H9 (cell line): Measurements from ENCODE around the gene TTLL9. TPM values are rescaled to one million over a fixed set of nuclear protein-coding genes. Genes with fewer than 3 reads are reported as not detected.
A peak's percentile ranks its signal among the peaks of the same experiment; 100 is the strongest.
"Not testable (repeated sequence)": the region's sequence is repeated elsewhere in the genome, so short reads cannot be mapped to it uniquely, and the experiment has no call there.

Experiments
- DNase-seq: peaks from one replicate; pipeline ENCODE4 v3.0.0-alpha.2; 2017
- H2AFZ ChIP-seq: one replicate; pipeline ENCODE4 v1.6.1; 2013; ENCODE audit warnings: mild to moderate bottlenecking, low read length, control low read depth, moderate library complexity
- H2AK5ac ChIP-seq: 2 replicates; pipeline ENCODE4 v1.6.1; 2013; ENCODE audit warnings: low read length, control low read depth, mixed read lengths; ENCODE audit not compliant: insufficient read length
- H2BK120ac ChIP-seq: one replicate; pipeline ENCODE4 v1.6.1; 2013; ENCODE audit warnings: low read depth, mild to moderate bottlenecking, low read length, control low read depth, inconsistent platforms; ENCODE audit not compliant: poor library complexity, severe bottlenecking
- H2BK12ac ChIP-seq: 2 replicates; pipeline ENCODE4 v1.6.1; 2013; ENCODE audit warnings: low read length, control low read depth, mixed read lengths, low read depth; ENCODE audit not compliant: insufficient read length
- H2BK15ac ChIP-seq: 2 replicates; pipeline ENCODE4 v1.6.1; 2013; ENCODE audit warnings: low read depth, low read length, control low read depth
- H2BK20ac ChIP-seq: one replicate; pipeline ENCODE4 v1.6.1; 2013; ENCODE audit warnings: low read depth, mild to moderate bottlenecking, low read length, control low read depth, inconsistent platforms; ENCODE audit not compliant: poor library complexity, severe bottlenecking
- H2BK5ac ChIP-seq: 2 replicates; pipeline ENCODE4 v1.6.1; 2013; ENCODE audit warnings: low read length, control low read depth, mixed read lengths; ENCODE audit not compliant: insufficient read length
- H3K14ac ChIP-seq: 2 replicates; pipeline ENCODE4 v1.6.1; 2013; ENCODE audit warnings: low read length, control low read depth; ENCODE audit not compliant: insufficient read depth
- H3K18ac ChIP-seq: 2 replicates; pipeline ENCODE4 v1.6.1; 2013; ENCODE audit warnings: low read depth, mild to moderate bottlenecking, mixed read lengths, low read length, control low read depth; ENCODE audit not compliant: insufficient read length
- H3K23ac ChIP-seq: 2 replicates; pipeline ENCODE4 v1.6.1; 2013; ENCODE audit warnings: low read length, control low read depth, mixed read lengths, low read depth; ENCODE audit not compliant: insufficient read length
- H3K23me2 ChIP-seq: 2 replicates; pipeline ENCODE4 v1.6.1; 2013; ENCODE audit warnings: low read depth, mild to moderate bottlenecking, mixed read lengths, low read length, control low read depth; ENCODE audit not compliant: insufficient read length, poor library complexity, severe bottlenecking
- H3K27ac ChIP-seq: 2 replicates; pipeline ENCODE4 v1.5.1; 2013; ENCODE audit warnings: low read length, control low read depth, mixed read lengths, low read depth; ENCODE audit not compliant: insufficient read length
- H3K27me3 ChIP-seq: 2 replicates; pipeline ENCODE4 v1.6.1; 2013; ENCODE audit warnings: low read length, control low read depth, inconsistent platforms; ENCODE audit not compliant: insufficient read depth
- H3K4ac ChIP-seq: 2 replicates; pipeline ENCODE4 v1.6.1; 2013; ENCODE audit warnings: low read depth, mild to moderate bottlenecking, control low read depth, inconsistent platforms, low read length, moderate library complexity
- H3K4me1 ChIP-seq: 2 replicates; pipeline ENCODE4 v1.6.1; 2013; ENCODE audit warnings: low read length, control low read depth, inconsistent platforms; ENCODE audit not compliant: insufficient read depth
- H3K4me2 ChIP-seq: 2 replicates; pipeline ENCODE4 v1.6.1; 2013; ENCODE audit warnings: low read length, control low read depth, mixed read lengths; ENCODE audit not compliant: insufficient read length, insufficient read depth
- H3K56ac ChIP-seq: 2 replicates; pipeline ENCODE4 v1.6.1; 2013; ENCODE audit warnings: low read depth, mild to moderate bottlenecking, mixed read lengths, low read length, control low read depth; ENCODE audit not compliant: insufficient read length
- H3K79me1 ChIP-seq: 2 replicates; pipeline ENCODE4 v1.6.1; 2013; ENCODE audit warnings: low read depth, mild to moderate bottlenecking, moderate library complexity, low read length, control low read depth, inconsistent platforms; ENCODE audit not compliant: insufficient read depth, poor library complexity, severe bottlenecking
- H3K79me2 ChIP-seq: 2 replicates; pipeline ENCODE4 v1.6.1; 2013; ENCODE audit warnings: low read length, control low read depth, inconsistent platforms; ENCODE audit not compliant: insufficient read depth
- H3K9ac ChIP-seq: 2 replicates; pipeline ENCODE4 v1.6.1; 2013; ENCODE audit warnings: low read length, control low read depth, mixed read lengths; ENCODE audit not compliant: insufficient read length; ENCODE audit errors: extremely low read depth
- H3K9me3 ChIP-seq: one replicate; pipeline ENCODE4 v1.6.1; 2013; ENCODE audit warnings: low read depth, low read length, inconsistent platforms; ENCODE audit not compliant: control insufficient read depth
- H3T11ph ChIP-seq: one replicate; pipeline ENCODE4 v1.6.1; 2013; ENCODE audit warnings: mild to moderate bottlenecking, low read length, control low read depth, inconsistent platforms
- H4K20me1 ChIP-seq: one replicate; pipeline ENCODE4 v1.6.1; 2013; ENCODE audit not compliant: control insufficient read depth, insufficient read length, insufficient read depth
- H4K5ac ChIP-seq: 2 replicates; pipeline ENCODE4 v1.6.1; 2013; ENCODE audit warnings: low read depth, mild to moderate bottlenecking, mixed read lengths, low read length, control low read depth; ENCODE audit not compliant: insufficient read length
- H4K8ac ChIP-seq: replicated peaks from 2 replicates; pipeline ENCODE4 v1.6.1; 2013; ENCODE audit warnings: low read length, control low read depth, mixed read lengths, low read depth; ENCODE audit not compliant: insufficient read length
- H4K91ac ChIP-seq: 2 replicates; pipeline ENCODE4 v1.6.1; 2013; ENCODE audit warnings: low read depth, mild to moderate bottlenecking, moderate library complexity, mixed read lengths, low read length, control low read depth; ENCODE audit not compliant: insufficient read length
- H3K27ac Mint-ChIP-seq, 3 experiments: 2 replicates in 2 of 3; 3 replicates in 1 of 3; pipeline ENCODE4 v1.8.0; 2020 to 2021; ENCODE audit warnings: mixed read lengths in 3 of 3, mild to moderate bottlenecking in 1 of 3, moderate library complexity in 1 of 3
- H3K27me3 Mint-ChIP-seq: 2 replicates; pipeline ENCODE4 v1.8.0; 2021; ENCODE audit warnings: low read depth, mild to moderate bottlenecking, moderate library complexity, mixed read lengths
- H3K36me3 Mint-ChIP-seq, 3 experiments: 2 replicates in 2 of 3; 3 replicates in 1 of 3; pipeline ENCODE4 v1.8.0; 2020 to 2021; ENCODE audit warnings: low read depth in 3 of 3, mixed read lengths in 3 of 3; ENCODE audit not compliant: insufficient read depth in 1 of 3
- H3K4me1 Mint-ChIP-seq, 2 experiments: 2 replicates each; pipeline ENCODE4 v1.8.0; 2020; ENCODE audit warnings: mixed read lengths in 2 of 2
- H3K4me3 Mint-ChIP-seq, 2 experiments: 2 replicates in 1 of 2; 3 replicates in 1 of 2; pipeline ENCODE4 v1.8.0; 2020 to 2021; ENCODE audit warnings: mild to moderate bottlenecking in 2 of 2, mixed read lengths in 2 of 2, moderate library complexity in 1 of 2
- H3K9me3 Mint-ChIP-seq, 2 experiments: 2 replicates in 1 of 2; 3 replicates in 1 of 2; pipeline ENCODE4 v1.8.0; 2020; ENCODE audit warnings: mild to moderate bottlenecking in 2 of 2, mixed read lengths in 2 of 2, moderate library complexity in 1 of 2
- WGBS: extraction: QIAGEN DNeasy Blood & Tissue Kit; methylation state at CpG from one replicate; pipeline ENCODE4 v1.1.7; 2013; ENCODE audit warnings: missing lambda C conversion rate, low lambda C conversion rate, mixed read lengths; ENCODE audit not compliant: insufficient read length; ENCODE audit errors: extremely low coverage; 5-methylcytosine and 5-hydroxymethylcytosine counted together
- total RNA-seq: library from RNA; stranded (reverse); gene quantifications from 2 replicates; pipeline ENCODE4 v1.2.1, GENCODE V29; 2021
- TF ChIP-seq, protein P1 (sequence below): fragments of 200-600 bp; sonication (generic); conservative IDR thresholded peaks from 3 replicates; pipeline ENCODE4 v1.8.0; 2021; ENCODE audit warnings: antibody characterized with exemption, mild to moderate bottlenecking

TTLL9 gene
- total RNA-seq, 1 experiment from 2014 or later = 0.20 TPM

DNA sequence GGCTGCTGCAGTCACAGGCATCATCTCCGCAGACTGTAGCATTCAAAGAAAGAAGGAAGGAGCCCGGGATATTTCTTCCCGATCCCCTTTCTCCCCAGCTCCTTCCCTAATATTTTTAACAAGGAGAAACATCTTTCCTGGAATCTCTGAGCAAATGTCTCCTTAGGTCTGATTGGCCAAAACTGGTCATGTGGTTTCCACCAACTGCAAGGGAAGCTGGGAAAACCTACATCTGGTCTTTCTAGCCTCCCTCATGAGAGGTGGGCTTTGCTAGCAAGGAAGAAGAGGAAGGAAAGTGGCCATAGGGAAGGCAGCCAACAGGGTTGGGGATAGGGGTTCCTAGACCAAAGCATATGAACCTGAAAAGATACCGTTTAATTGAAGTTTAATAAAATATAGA lies 46.3 kb downstream of the TTLL9 start:
- H3K4ac ChIP-seq = no peak overlapping the region
- H2AK5ac ChIP-seq = no peak overlapping the region
- no peak overlapping the region for H2BK5ac ChIP-seq
- H3K79me1 ChIP-seq = no peaks in the 10 kb centered on the region
- no peaks in the 10 kb centered on the region for H4K20me1 ChIP-seq
- no peak overlapping the region for H2AFZ ChIP-seq
- no peak overlapping the region for H3K18ac ChIP-seq
- H2BK15ac ChIP-seq = no peak overlapping the region
- no peak overlapping the region for H3K14ac ChIP-seq
- H3K27me3 ChIP-seq = no peaks in the 10 kb centered on the region
- no peak overlapping the region for H4K5ac ChIP-seq
- no peaks in the 10 kb centered on the region; the same call in 1 of the 2 replicates for H3K4me1 ChIP-seq
- H4K8ac ChIP-seq = no peak overlapping the region
- peaks cover 66 to 69% of the 10 kb centered on the region in 2 experiments for H3K4me1 Mint-ChIP-seq
- no peaks in the 10 kb centered on the region for H3K79me2 ChIP-seq
- WGBS = no CpG with 5 or more reads among the region's 4 CpGs
- H3K4me3 Mint-ChIP-seq = no peak overlapping the region
- 0 out of 7 replicates have a peak, but pooled peaks cover 0 to 9% (median 0%) of the 10 kb centered on the region in 3 experiments for H3K36me3 Mint-ChIP-seq
- no peak overlapping the region for H3K23ac ChIP-seq
- no peak overlapping the region for H3K56ac ChIP-seq
- no peaks in the 10 kb centered on the region; the same call in none of the 2 replicates for H3K27me3 Mint-ChIP-seq
- H4K91ac ChIP-seq = no peak overlapping the region
- H3K9me3 Mint-ChIP-seq = peaks cover 0 to 11% of the 10 kb centered on the region in 2 experiments; a peak in 1 of 5 replicates
- no peak overlapping the region for H3K27ac ChIP-seq
- no peak overlapping the region for H3K4me2 ChIP-seq
- no peak overlapping the region for H3T11ph ChIP-seq
- no peak overlapping the region for H3K27ac Mint-ChIP-seq
- no peak overlapping the region for H2BK120ac ChIP-seq
- H2BK12ac ChIP-seq = no peak overlapping the region
- H2BK20ac ChIP-seq = no peak overlapping the region
- TF ChIP-seq, protein P1, sequence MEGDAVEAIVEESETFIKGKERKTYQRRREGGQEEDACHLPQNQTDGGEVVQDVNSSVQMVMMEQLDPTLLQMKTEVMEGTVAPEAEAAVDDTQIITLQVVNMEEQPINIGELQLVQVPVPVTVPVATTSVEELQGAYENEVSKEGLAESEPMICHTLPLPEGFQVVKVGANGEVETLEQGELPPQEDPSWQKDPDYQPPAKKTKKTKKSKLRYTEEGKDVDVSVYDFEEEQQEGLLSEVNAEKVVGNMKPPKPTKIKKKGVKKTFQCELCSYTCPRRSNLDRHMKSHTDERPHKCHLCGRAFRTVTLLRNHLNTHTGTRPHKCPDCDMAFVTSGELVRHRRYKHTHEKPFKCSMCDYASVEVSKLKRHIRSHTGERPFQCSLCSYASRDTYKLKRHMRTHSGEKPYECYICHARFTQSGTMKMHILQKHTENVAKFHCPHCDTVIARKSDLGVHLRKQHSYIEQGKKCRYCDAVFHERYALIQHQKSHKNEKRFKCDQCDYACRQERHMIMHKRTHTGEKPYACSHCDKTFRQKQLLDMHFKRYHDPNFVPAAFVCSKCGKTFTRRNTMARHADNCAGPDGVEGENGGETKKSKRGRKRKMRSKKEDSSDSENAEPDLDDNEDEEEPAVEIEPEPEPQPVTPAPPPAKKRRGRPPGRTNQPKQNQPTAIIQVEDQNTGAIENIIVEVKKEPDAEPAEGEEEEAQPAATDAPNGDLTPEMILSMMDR = no peak
- H3K23me2 ChIP-seq = no peaks in the 10 kb centered on the region
- no peak overlapping the region for H3K9ac ChIP-seq
- no peaks in the 10 kb centered on the region for H3K9me3 ChIP-seq
- no peak for DNase-seq

DNA sequence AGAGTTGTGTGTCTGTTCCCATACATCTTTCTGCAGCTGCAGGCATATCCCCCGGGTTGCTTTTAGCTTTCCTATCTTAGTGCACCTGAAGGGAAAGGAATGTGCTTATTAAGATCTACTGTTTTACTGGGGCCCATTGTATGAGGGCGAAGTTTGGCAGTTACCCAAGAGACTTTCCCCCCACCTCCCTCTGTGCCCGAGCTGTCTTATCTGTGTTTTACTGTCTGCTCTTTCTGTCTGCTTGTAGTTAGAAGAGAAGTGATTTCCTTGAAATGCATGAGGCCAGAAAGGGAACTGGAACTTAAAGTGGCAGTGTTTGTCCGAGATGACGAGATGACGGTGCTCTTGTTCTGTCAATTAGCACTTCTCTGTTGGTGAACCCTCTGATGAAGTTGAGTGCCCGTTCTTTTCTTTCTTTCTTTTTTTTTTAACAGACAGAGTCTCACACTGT lies 47.6 kb downstream of the TTLL9 start:
- H2BK12ac ChIP-seq, H3K27me3 Mint-ChIP-seq, H4K91ac ChIP-seq, H3K79me2 ChIP-seq, H3K14ac ChIP-seq, H2AFZ ChIP-seq, H3K4ac ChIP-seq, H3K4me1 ChIP-seq, H3K27ac ChIP-seq, H3K9ac ChIP-seq, H3K23ac ChIP-seq, H3K79me1 ChIP-seq, H3K4me2 ChIP-seq, H2AK5ac ChIP-seq, H3K4me3 Mint-ChIP-seq, H4K20me1 ChIP-seq, H3K36me3 Mint-ChIP-seq, H4K8ac ChIP-seq, H3K27me3 ChIP-seq, H3K9me3 ChIP-seq, H3K23me2 ChIP-seq, H2BK5ac ChIP-seq, H4K5ac ChIP-seq, H3K56ac ChIP-seq, H2BK120ac ChIP-seq, H3T11ph ChIP-seq, H3K18ac ChIP-seq, H2BK20ac ChIP-seq, DNase-seq, H2BK15ac ChIP-seq: not testable (repeated sequence)
- peak overlapping the region in 1 of 3 experiments; percentile 85; a peak in 1 of 7 replicates for H3K27ac Mint-ChIP-seq
- no CpG with 5 or more reads among the region's 7 CpGs for WGBS
- H3K4me1 Mint-ChIP-seq = peaks cover 53 to 56% of the 10 kb centered on the region in 2 experiments
- peaks cover 0 to 11% of the 10 kb centered on the region in 2 experiments; a peak in 1 of 5 replicates for H3K9me3 Mint-ChIP-seq
